WTC11 (cell line): ENCODE results near the gene ITGA8. TPM values are rescaled to one million over a fixed set of nuclear protein-coding genes. Genes with fewer than 3 reads are reported as not detected.
A peak's percentile ranks its signal among the peaks of the same experiment; 100 is the strongest.

Experiments used
- ATAC-seq: fragments of 200-7000 bp; cut with Tn5 transposase; 2 replicates; pipeline ENCODE4 v1.10.0; 2021; ENCODE audit warnings: mild to moderate bottlenecking, moderate library complexity
- CTCF ChIA-PET: fragments of 300-600 bp; sonication (Branson Sonifier 250); formaldehyde crosslinking; loops from one replicate; lab custom pipeline; 2021; ENCODE audit warnings: antibody characterized with exemption; lab: Charles Lee
- POLR2A ChIA-PET: fragments of 350-600 bp; sonication (Branson Sonifier 250); formaldehyde crosslinking; loops from one replicate; lab custom pipeline; 2021; ENCODE audit warnings: antibody characterized with exemption; lab: Charles Lee
- DNase-seq: peaks from one replicate; pipeline ENCODE4 v3.0.0; 2021; ENCODE audit warnings: low spot score
- H3K27ac Mint-ChIP-seq: 2 replicates; pipeline ENCODE4 v1.8.0; 2021; ENCODE audit warnings: mixed read lengths
- H3K27me3 Mint-ChIP-seq: 2 replicates; pipeline ENCODE4 v1.8.0; 2021; ENCODE audit warnings: low read depth, mild to moderate bottlenecking, moderate library complexity, mixed read lengths
- H3K36me3 Mint-ChIP-seq: 2 replicates; pipeline ENCODE4 v1.8.0; 2021; ENCODE audit warnings: mixed read lengths
- H3K4me1 Mint-ChIP-seq: 2 replicates; pipeline ENCODE4 v1.8.0; 2022; ENCODE audit warnings: mixed read lengths
- H3K4me3 Mint-ChIP-seq: 2 replicates; pipeline ENCODE4 v1.8.0; 2021; ENCODE audit warnings: mild to moderate bottlenecking, moderate library complexity, mixed read lengths
- H3K9me3 Mint-ChIP-seq: 2 replicates; pipeline ENCODE4 v1.8.0; 2021; ENCODE audit warnings: mixed read lengths
- FOXK1 ChIP-seq: sonication (generic); formaldehyde crosslinking; IDR thresholded peaks from 2 replicates; pipeline ENCODE4 v1.8.0; 2022; ENCODE audit warnings: mild to moderate bottlenecking, moderate library complexity, missing genetic modification reagents
- FOXP1 ChIP-seq: sonication (generic); formaldehyde crosslinking; IDR thresholded peaks from 2 replicates; pipeline ENCODE4 v1.8.0; 2022; ENCODE audit warnings: missing genetic modification reagents, mild to moderate bottlenecking, moderate library complexity, borderline replicate concordance
- GRHL2 ChIP-seq: fragments of 250-450 bp; sonication (Bioruptor Pico); IDR thresholded peaks from 2 replicates; pipeline ENCODE4 v1.8.0; 2022; ENCODE audit warnings: mild to moderate bottlenecking, moderate library complexity; ENCODE audit not compliant: insufficient replicate concordance, severe bottlenecking
- IRF2 ChIP-seq: sonication (generic); formaldehyde crosslinking; IDR thresholded peaks from 2 replicates; pipeline ENCODE4 v1.8.0; 2022; ENCODE audit warnings: low read depth, missing genetic modification reagents, borderline replicate concordance
- JUN ChIP-seq: sonication (generic); formaldehyde crosslinking; IDR thresholded peaks from 2 replicates; pipeline ENCODE4 v1.8.0; 2023; ENCODE audit warnings: mild to moderate bottlenecking, missing genetic modification reagents
- KAT7 ChIP-seq: sonication (generic); formaldehyde crosslinking; IDR thresholded peaks from 2 replicates; pipeline ENCODE4 v1.8.1; 2023; ENCODE audit warnings: missing genetic modification reagents, mild to moderate bottlenecking, borderline replicate concordance
- MYBL2 ChIP-seq: sonication (generic); formaldehyde crosslinking; IDR thresholded peaks from 2 replicates; pipeline ENCODE4 v1.8.1; 2023; ENCODE audit warnings: mild to moderate bottlenecking, moderate library complexity, missing genetic modification reagents
- NFE2L1 ChIP-seq: sonication (generic); formaldehyde crosslinking; IDR thresholded peaks from 2 replicates; pipeline ENCODE4 v1.8.1; 2023; ENCODE audit warnings: missing genetic modification reagents
- PRRX2 ChIP-seq: fragments of 250-450 bp; sonication (Bioruptor Pico); IDR thresholded peaks from 2 replicates; pipeline ENCODE4 v1.8.0; 2021; ENCODE audit warnings: mild to moderate bottlenecking
- RELA ChIP-seq: sonication (generic); formaldehyde crosslinking; IDR thresholded peaks from 2 replicates; pipeline ENCODE4 v1.8.1; 2022; ENCODE audit warnings: missing genetic modification reagents, mild to moderate bottlenecking, borderline replicate concordance
- SP1 ChIP-seq: sonication (generic); formaldehyde crosslinking; conservative IDR thresholded peaks from 2 replicates; pipeline ENCODE4 v1.8.1; 2022; ENCODE audit warnings: missing genetic modification reagents
- TEAD1 ChIP-seq: sonication (generic); formaldehyde crosslinking; IDR thresholded peaks from 2 replicates; pipeline ENCODE4 v1.8.0; 2022; ENCODE audit warnings: mild to moderate bottlenecking, missing genetic modification reagents
- ZNF138 ChIP-seq: sonication (generic); formaldehyde crosslinking; conservative IDR thresholded peaks from 2 replicates; pipeline ENCODE4 v1.8.1; 2022; ENCODE audit warnings: mild to moderate bottlenecking, moderate library complexity, missing genetic modification reagents
- ZNF232 ChIP-seq: sonication (generic); formaldehyde crosslinking; IDR thresholded peaks from 2 replicates; pipeline ENCODE4 v1.8.0; 2022; ENCODE audit warnings: mild to moderate bottlenecking, missing genetic modification reagents
- ZNF263 ChIP-seq: sonication (generic); formaldehyde crosslinking; IDR thresholded peaks from 2 replicates; pipeline ENCODE4 v1.8.1; 2022; ENCODE audit warnings: low read depth, mild to moderate bottlenecking, moderate library complexity, missing genetic modification reagents
- ZNF317 ChIP-seq: sonication (generic); formaldehyde crosslinking; IDR thresholded peaks from 2 replicates; pipeline ENCODE4 v1.8.1; 2023; ENCODE audit warnings: low read depth, mild to moderate bottlenecking, moderate library complexity, missing genetic modification reagents, borderline replicate concordance
- total RNA-seq: library from RNA; stranded (reverse); gene quantifications from 3 replicates; pipeline ENCODE4 v1.2.3, GENCODE V29; 2021
- TF ChIP-seq, protein P1 (sequence below): sonication (generic); formaldehyde crosslinking; IDR thresholded peaks from 2 replicates; pipeline ENCODE4 v1.8.1; 2022; ENCODE audit warnings: mild to moderate bottlenecking, missing genetic modification reagents, moderate library complexity, borderline replicate concordance
- TF ChIP-seq, protein P2 (sequence below): fragments of 250-450 bp; sonication (Bioruptor Pico); IDR thresholded peaks from 2 replicates; pipeline ENCODE4 v1.9.0; 2021; ENCODE audit warnings: moderate library complexity, mild to moderate bottlenecking, inconsistent platforms, borderline replicate concordance
- TF ChIP-seq, protein P3 (sequence below): sonication (generic); formaldehyde crosslinking; IDR thresholded peaks from 2 replicates; pipeline ENCODE4 v1.8.0; 2022; ENCODE audit warnings: missing genetic modification reagents
- TF ChIP-seq, protein P4 (sequence below): sonication (generic); formaldehyde crosslinking; IDR thresholded peaks from 2 replicates; pipeline ENCODE4 v1.8.1; 2023; ENCODE audit warnings: mild to moderate bottlenecking, missing genetic modification reagents, moderate library complexity

Gene ITGA8
- total RNA-seq, 1 experiment from 2014 or later, result not detected

DNA sequence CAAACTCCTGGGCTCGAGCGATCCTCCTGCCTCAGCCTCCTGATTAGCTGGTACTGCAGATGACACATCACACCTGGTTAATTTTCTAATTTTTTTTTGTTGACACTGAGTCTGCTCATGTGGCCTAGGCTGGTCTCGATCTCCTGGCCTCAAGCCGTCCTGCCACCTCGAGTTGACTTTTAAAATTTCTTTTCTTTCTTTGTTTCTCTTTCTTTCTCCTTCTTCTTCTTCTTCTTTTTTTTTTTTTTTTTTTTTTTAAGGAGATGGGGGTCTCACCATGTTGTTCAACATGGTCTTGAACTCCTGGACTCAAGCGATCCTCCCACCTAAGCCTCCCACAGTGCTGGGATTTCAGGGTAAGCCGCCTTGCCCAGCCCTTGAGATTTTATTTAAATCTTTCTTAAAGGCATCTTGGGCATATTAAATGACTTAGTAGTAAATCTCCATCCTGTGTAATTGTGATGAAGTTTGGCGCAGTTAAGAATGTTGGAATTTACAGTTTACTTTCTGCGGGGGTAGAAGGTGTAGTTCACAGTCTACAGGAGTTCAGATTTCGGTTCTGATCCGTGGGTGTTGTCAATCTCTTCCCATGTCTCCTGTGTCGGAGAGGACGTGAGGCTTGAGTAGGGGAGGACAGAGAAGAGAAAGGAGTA lies 1.0 kb upstream of the ITGA8 start (continued):
- TF ChIP-seq JUN, result no peak

DNA sequence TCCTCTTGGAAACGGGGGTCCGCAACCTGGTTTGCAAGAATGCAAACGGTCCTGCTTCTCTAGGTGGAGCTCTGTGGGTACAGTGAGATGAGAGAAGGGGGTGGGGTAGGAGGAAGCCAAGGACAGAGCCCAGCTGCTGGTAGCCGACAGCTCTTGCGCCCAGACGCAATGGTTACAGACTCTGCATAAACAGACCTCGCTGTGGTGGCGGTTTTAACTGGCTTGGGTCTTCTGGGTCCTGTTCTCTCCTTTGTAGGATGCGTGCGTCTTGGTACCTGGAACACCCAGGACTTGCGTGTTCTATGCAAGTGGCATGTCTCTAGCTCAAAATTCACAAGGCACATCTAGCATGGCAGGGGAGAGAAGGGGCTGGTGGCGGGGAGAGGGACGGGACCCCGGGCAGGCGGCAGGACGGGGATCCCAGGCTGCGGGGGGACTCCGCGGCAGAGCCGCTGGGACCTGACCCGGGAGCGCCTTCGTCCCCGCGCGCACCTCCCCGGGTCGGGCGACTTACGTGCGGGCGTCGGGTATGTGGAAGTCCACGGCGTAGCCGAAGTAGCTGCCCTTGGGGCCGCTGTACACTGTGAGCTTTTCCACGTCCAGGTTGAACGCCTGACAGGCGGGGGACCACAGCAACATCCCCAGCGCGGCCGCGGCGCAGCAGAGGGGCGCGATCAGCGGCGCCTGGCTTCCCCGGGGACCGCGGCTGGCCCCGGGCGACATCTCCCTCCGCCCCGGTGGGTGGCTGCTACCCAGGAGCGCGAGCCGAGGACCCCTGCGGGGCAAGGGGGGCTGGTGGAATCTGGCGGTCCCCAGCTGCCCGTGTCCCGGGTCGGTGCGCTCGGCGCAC lies 448 bp downstream of the ITGA8 start:
- Mint-ChIP-seq H3K4me1 (peaks cover 19% of the 10 kb centered on the region), H3K9me3 (no peaks in the 10 kb centered on the region), H3K27ac (no peak overlapping the region), H3K27me3 (peaks cover 41% of the 10 kb centered on the region)
- CTCF ChIA-PET, result interaction anchor here (0.5 to 3.8 kb wide), 50 partner anchors 8 to 800 kb away, joined by 3 to 36 read pairs (median 4); no protein-coding TSS in a partner anchor
- peak; percentile 47 for DNase-seq
- TF ChIP-seq IRF2 (no peak), MYBL2 (no peak), TEAD1 (CRISPR knock-in tag) (0 out of 2 replicates have a peak, but pooled peaks have one; percentile 18), ZNF138 (CRISPR knock-in tag) (no peak)
- TF ChIP-seq, protein P1, sequence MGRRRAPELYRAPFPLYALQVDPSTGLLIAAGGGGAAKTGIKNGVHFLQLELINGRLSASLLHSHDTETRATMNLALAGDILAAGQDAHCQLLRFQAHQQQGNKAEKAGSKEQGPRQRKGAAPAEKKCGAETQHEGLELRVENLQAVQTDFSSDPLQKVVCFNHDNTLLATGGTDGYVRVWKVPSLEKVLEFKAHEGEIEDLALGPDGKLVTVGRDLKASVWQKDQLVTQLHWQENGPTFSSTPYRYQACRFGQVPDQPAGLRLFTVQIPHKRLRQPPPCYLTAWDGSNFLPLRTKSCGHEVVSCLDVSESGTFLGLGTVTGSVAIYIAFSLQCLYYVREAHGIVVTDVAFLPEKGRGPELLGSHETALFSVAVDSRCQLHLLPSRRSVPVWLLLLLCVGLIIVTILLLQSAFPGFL (CRISPR knock-in tag), result no peak
- TF ChIP-seq, all 79 proteins: peak for 1
- Mint-ChIP-seq H3K4me3 (peak overlapping the region; percentile 90), H3K36me3 (no peaks in the 10 kb centered on the region)
- POLR2A ChIA-PET, result no interaction called here
- peak; percentile 71 for ATAC-seq

DNA sequence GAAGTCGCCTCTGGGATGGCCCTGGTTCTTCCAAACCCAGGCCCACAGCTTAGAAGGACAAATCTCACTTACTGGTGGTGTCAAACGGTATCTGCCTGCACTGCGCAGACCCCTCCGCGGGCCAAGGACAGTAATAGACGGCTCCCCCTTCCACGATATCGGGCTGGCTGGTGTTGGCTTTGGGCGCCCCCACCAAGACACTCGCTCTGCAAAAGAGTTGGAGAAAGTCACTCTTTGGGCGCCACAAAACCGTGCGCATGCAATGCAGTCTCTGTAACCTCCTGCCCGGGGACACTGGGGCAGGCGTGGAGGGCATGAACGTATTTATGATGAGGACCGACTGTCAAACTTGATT lies 1.1 kb downstream of the ITGA8 start:
- Mint-ChIP-seq H3K36me3 (no peaks in the 10 kb centered on the region), H3K9me3 (no peaks in the 10 kb centered on the region), H3K27me3 (peaks cover 41% of the 10 kb centered on the region), H3K27ac (no peak overlapping the region), H3K4me1 (peaks cover 19% of the 10 kb centered on the region), H3K4me3 (peak overlapping the region; percentile 90)
- peak; percentile 9 for ATAC-seq
- no peak for TF ChIP-seq ZNF138 (CRISPR knock-in tag)
- no peak for TF ChIP-seq GRHL2 (CRISPR knock-in tag)
- no peak for TF ChIP-seq KAT7 (CRISPR knock-in tag)
- no peak for TF ChIP-seq ZNF317
- no peak for TF ChIP-seq PRRX2 (CRISPR knock-in tag)
- TF ChIP-seq NFE2L1 (CRISPR knock-in tag), result no peak
- TF ChIP-seq RELA (CRISPR knock-in tag), result no peak
- TF ChIP-seq, protein P2, sequence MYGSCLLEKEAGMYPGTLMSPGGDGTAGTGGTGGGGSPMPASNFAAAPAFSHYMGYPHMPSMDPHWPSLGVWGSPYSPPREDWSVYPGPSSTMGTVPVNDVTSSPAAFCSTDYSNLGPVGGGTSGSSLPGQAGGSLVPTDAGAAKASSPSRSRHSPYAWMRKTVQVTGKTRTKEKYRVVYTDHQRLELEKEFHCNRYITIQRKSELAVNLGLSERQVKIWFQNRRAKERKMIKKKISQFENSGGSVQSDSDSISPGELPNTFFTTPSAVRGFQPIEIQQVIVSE (CRISPR knock-in tag), result no peak
- no peak for TF ChIP-seq ZNF232 (CRISPR knock-in tag)
- no peak for TF ChIP-seq ZNF263 (CRISPR knock-in tag)
- TF ChIP-seq FOXP1, result no peak
- TF ChIP-seq, protein P3, sequence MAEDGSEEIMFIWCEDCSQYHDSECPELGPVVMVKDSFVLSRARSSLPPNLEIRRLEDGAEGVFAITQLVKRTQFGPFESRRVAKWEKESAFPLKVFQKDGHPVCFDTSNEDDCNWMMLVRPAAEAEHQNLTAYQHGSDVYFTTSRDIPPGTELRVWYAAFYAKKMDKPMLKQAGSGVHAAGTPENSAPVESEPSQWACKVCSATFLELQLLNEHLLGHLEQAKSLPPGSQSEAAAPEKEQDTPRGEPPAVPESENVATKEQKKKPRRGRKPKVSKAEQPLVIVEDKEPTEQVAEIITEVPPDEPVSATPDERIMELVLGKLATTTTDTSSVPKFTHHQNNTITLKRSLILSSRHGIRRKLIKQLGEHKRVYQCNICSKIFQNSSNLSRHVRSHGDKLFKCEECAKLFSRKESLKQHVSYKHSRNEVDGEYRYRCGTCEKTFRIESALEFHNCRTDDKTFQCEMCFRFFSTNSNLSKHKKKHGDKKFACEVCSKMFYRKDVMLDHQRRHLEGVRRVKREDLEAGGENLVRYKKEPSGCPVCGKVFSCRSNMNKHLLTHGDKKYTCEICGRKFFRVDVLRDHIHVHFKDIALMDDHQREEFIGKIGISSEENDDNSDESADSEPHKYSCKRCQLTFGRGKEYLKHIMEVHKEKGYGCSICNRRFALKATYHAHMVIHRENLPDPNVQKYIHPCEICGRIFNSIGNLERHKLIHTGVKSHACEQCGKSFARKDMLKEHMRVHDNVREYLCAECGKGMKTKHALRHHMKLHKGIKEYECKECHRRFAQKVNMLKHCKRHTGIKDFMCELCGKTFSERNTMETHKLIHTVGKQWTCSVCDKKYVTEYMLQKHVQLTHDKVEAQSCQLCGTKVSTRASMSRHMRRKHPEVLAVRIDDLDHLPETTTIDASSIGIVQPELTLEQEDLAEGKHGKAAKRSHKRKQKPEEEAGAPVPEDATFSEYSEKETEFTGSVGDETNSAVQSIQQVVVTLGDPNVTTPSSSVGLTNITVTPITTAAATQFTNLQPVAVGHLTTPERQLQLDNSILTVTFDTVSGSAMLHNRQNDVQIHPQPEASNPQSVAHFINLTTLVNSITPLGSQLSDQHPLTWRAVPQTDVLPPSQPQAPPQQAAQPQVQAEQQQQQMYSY (CRISPR knock-in tag), result no peak
- no peak for TF ChIP-seq SP1
- no peak for TF ChIP-seq FOXK1
- TF ChIP-seq IRF2, result no peak
- TF ChIP-seq, protein P4, sequence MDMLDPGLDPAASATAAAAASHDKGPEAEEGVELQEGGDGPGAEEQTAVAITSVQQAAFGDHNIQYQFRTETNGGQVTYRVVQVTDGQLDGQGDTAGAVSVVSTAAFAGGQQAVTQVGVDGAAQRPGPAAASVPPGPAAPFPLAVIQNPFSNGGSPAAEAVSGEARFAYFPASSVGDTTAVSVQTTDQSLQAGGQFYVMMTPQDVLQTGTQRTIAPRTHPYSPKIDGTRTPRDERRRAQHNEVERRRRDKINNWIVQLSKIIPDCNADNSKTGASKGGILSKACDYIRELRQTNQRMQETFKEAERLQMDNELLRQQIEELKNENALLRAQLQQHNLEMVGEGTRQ (CRISPR knock-in tag), result no peak
- ChIA-PET CTCF (interaction anchor here (0.6 to 3.8 kb wide), 22 partner anchors 8 to 800 kb away, joined by 3 to 36 read pairs (median 5); no protein-coding TSS in a partner anchor), POLR2A (no interaction called here)
- DNase-seq, result no peak
